GM19324 (cell line): Measurements from ENCODE around the gene CDC42EP4.
A peak's percentile ranks its signal among the peaks of the same experiment; 100 is the strongest.

Source experiments
- ATAC-seq: cut with Tn5 transposase; IDR thresholded peaks from one replicate; pipeline ENCODE4 v1.9.1; 2021; ENCODE audit warnings: mild to moderate bottlenecking, moderate library complexity; ENCODE audit not compliant: unreplicated experiment, low FRiP score

The CDC42EP4 gene

GRCh38 chr17:73304438-73304837 is 7.4 kb downstream of the CDC42EP4 start:
- no peak for ATAC-seq

GRCh38 chr17:73302189-73302588 is 9.6 kb downstream of the CDC42EP4 start:
- no peak for ATAC-seq

GRCh38 chr17:73301369-73301768 is 10.4 kb downstream of the CDC42EP4 start:
- no peak for ATAC-seq

DNA sequence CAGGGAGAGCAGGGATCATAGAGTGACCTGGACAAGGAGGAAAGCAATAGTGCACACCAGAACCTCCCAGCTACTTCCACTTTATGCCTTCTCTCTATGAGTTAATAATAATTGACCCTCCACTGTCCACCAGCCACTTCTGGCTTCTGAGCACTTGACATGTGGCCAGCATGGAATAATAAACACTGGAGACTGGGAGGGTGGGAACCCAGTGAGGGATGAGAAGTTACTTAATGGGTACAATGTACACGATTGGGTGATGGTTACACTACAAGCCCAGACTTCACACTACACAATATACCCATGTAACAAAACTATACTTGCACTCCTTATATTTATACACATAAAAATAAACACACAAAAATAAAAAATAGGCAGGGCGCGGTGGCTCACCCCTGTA is 11.4 kb downstream of the CDC42EP4 start:
- ATAC-seq, result no peak

GRCh38 chr17:73297934-73298861 is 13.6 kb downstream of the CDC42EP4 start:
- no peak for ATAC-seq

DNA sequence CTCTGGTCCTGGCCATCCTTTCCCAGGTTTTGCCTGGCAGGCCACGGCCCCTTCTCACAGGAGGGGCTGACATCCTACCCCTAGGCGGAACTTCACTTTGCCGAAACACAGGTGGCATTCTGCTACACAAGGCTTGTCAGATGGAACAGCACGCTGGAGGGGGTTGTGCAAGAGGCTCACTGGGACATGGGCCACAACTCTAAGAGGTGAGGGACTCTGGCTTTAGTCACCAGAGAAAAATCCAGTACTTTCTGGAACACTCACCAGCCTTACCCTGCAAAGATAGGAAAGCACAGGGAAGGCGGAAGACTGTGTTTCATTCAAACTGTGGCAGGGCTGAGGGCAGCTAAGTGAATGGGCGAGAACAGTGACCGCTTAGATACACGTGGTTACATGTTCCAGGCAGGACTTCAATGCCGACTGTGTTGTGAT is 18.3 kb downstream of the CDC42EP4 start:
- ATAC-seq, result no peak

DNA sequence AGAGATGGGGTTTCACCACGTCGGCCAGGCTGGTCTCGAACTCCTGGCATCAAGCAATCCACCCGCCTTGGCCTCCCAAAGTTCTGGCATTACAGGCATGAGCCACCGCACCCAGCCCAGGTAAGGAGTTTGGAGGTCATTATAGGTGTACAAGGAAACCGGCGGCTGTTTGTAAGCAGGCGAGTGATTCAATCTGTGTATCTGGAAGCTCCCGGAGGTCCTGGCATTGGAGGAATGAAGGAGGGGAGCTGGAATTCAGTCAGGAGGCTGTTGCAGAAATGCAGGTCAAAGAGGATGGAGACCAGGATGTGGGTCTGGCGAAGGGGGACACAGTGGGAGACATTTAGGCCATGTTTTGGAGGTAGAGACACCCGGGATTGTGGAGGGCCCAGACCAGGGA is 18.8 kb downstream of the CDC42EP4 start:
- no peak for ATAC-seq

DNA sequence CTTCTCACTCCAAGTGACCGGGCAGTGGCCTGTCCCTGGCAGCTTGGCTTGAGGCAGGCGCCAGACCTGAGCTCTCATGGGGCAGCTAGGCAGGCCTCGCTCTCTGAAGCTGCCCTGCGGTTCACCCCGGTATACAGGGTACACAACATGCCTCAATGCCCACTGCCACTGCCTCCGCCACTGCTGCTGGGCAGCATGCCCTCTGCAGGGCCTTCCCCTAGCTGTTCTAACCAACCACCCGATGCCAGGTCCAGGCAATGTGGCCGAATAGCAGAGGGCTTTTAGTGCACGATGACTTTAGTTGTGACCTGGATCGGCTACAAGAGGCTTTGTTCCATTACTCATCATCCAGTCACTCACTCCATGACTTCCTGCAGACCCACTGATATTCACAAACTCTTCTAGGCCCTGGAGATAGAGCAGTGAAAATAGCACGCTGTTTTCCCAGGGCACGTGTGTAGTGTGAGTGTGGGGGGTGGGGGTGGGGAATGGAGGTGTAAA is 19.7 kb downstream of the CDC42EP4 start:
- no peak for ATAC-seq

- peak; percentile 84 for ATAC-seq
Measured at GRCh38 chr17:73291260-73291801, 20.5 kb downstream of the CDC42EP4 start.

DNA sequence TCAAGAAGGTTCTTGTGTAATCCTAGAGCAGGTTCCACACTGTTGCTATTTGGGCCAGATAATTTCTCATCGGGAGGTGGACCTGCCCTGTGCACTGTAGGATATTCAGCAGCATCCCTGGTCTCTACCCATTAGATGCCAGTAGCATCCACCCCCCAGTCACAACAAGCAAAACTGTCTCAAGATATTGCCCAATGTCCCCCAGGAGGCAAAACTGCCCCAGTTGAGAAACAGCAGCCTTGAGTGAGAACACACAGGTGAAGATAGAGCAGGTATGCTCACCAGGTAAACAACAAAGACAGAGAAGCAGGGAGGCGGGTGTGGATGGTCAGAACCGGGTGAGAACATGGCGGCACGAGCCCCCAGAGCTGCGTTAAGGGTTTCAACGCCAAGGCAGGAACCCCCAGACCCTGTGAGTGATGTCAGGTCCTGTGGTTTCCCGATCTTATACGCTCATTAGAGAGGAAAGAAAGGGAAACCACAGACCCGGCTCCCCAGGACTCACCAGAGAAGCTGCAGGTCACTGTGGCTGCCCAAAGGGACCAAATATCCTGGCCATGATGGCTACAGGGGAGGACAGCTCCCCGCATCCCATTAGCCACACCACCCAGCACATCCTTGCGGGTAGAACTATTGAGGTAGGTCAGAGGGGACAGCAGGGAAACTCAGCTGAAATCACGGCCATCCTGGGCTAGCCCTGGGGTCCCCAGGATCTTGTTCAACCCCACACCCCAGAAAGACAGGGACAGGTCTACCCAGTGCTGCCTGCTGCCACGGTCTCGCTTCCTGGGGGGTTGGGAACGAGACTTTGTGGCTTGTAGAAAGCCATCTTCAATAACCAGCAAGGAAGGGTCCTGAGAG is 21.2 kb downstream of the CDC42EP4 start:
- ATAC-seq, result peak; percentile 30

DNA sequence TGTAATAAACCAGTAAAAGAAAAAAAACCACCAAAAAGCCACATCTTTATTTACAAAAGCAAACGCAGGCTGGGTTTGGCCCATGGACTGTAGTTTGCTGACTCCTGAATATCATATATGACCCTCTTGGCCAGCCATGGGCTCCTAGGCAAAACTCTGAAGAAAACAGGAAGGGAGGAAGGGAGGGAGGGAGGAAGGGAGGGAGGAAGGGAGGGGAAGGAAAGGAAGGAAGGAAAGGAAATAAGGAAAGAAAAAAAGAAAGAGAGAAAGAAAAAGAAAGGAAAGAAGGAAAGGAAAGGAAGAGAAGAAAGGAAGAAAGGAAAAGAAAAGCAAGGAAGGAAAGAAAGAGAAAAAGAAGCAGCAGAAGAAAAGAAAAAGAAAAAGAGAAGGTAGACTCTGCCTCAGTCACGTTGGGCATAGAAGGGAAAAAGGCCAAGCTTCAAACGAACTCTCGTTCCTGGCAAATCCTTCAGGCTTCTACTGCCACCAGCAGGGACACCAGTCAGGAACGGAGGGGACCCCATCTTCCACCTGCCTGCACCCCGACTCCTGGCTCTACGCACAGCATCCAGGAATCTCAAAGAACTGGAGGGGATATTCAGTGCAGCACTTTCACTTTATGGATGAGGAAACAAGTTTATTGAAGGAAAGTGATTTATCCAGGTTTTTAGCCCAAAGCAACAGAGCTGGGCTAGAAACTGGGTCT is 22.1 kb downstream of the CDC42EP4 start:
- no peak for ATAC-seq

DNA sequence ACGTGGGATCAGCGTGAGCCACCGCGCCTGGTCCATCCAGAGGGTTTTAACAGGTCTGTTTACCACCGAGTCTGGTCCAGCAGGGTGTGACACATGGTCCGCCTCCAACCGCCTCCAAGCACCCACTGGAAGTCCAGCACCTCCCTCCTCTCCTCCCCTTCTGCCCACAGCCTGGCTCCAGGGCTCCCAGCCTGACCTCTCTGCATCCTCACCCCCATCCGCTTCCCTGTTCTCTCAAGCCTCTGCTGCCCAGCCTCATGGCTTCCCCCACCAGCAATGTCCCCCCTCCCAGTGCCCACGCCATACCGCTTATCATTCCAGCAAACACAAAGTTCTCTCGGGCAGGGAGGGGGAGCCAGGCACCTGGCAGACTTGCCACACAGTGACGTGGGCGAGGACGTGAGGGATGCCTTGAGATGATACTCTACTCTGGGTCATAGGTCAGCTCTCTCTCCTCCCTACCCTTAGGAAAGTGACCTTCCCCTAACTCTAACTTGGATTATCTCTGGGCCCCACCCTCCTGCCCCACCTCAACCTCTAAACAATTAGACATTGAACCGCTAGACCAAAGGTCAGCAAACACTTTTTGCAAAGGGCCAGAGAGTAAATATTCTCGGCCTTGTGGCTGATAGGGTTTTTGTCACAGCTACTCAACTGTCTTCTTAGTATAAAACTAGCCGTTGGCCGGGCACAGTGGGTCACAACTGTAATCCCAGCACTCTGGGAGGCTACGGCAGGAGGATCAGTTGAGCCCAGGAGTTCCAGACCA is 23.1 kb downstream of the CDC42EP4 start:
- no peak for ATAC-seq

DNA sequence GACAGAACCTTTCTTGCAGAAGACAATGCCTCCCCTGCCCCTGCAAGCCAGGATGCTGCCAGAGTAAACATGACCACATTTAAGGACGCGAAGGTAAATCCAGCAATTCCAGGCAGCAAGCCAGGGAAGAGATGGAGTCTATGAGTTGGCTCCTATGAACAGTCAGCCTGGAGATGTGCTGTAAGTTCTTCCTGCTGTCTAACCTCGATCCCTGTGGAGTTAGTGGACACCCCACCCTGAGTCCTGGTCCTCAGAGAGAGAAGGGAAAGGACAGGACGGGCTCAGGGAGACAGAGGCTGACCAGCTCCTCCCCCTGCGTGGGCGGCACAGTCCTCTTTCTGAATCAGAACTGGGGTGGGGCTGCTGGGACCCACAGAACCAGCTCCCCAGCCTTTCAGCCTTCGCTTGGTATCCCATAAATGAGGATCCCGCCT is 24.9 kb downstream of the CDC42EP4 start:
- no peak for ATAC-seq

DNA sequence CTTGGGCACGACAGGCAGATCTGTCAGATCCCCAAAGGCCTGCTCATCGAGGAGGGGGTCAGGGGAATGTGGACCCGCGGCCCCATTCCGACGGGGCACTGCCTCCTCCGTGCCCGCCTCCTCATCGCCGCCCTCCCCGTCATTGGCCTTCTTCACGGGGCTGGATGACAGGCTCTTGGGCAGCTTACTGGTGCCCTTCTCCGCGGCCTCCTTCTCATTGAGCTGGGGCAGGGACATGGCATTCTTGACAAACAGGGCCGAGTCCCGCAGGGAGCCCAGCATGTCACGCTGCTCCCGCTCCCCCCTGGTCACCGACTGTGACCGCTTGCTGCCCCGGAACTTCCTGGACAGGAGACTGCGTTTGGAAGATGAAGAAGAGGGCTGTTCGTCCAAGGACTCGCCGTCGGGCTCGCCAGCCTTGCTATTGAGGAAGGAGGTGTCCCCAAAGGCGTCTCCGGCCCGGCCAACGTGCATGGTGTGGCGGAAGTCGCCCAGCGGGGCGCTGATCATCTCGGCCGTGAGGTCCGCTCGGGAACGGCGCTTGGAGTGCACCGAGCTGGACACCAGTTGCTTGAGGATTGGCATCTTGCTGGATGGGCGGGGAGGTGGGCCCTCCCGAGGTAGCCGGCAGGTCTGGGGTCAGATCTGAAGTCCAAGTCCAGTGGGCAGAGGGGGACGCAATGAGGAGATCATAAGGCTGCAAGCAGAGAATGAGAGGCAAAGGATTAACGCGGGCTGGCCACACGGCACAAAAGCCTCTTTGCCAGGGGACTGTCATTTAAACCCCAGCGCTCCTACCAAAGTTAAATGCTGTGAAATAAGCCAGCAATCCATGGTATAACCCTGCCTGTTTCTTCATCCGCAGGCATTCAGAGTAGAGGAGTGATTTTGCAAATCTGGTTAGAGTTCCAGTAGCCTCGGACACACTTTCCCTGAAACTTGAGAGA is 25.6 kb downstream of the CDC42EP4 start:
- no peak for ATAC-seq

- no peak for ATAC-seq
Measured at GRCh38 chr17:73285603-73285908, 26.2 kb downstream of the CDC42EP4 start.

- ATAC-seq, result no peak
Measured at GRCh38 chr17:73284906-73285602, 26.7 kb downstream of the CDC42EP4 start.

DNA sequence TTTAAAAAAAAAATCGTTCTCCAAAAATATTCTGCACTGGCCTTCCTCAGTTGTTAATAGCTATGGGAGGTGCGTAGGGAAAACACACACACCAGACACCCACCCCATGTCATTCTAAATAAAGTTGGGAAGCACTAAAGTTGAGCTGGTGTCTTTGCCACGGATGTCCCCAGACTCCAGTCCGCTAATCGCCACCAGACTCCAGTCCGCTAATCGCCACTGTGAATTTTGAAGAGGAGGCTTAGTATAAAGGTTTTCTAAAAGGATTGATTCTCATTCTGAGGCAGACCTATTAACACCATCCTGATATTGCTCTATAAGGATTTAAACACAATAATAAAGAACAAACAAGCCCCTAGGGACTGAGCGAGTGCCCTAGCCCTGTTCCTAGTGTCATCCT is 27.4 kb downstream of the CDC42EP4 start:
- no peak for ATAC-seq

DNA sequence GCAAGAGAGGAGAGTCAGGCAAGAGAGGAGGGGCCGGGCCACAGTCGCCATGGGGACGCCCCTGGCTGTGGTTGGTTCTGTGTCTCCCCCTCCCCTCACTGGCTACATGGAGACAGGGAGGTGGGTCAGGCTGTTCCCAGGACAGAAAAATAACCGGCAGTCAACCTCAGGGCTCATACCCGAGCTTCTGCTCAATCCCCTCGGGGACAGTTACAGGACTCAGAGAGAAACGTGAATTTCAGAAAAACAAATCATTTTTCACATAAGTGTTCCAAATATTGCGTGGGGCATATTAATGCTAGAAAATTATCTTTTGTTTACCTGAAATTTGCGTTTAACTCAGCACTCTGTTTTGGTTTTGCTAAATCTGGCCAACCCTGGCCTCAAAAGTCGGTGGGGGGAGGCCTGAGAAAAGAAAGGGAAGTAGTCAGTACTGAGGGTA is 27.9 kb downstream of the CDC42EP4 start:
- ATAC-seq, result no peak
